GM12891 (cell line): ENCODE measurements around the gene RAD9B.

Source experiments
- PAX5 ChIP-seq: IDR thresholded peaks from 2 replicates; pipeline ENCODE4 v1.6.1; 2011; ENCODE audit warnings: low read length, moderate library complexity, mild to moderate bottlenecking; ENCODE audit not compliant: insufficient read depth, severe bottlenecking
- POLR2A ChIP-seq: IDR thresholded peaks from 2 replicates; pipeline ENCODE4 v1.6.1; 2011; ENCODE audit warnings: low read depth, low read length, control low read depth
- POLR2AphosphoS5 ChIP-seq: IDR thresholded peaks from 2 replicates; pipeline ENCODE4 v1.6.1; 2011; ENCODE audit warnings: low read depth, low read length, control low read depth

DNA sequence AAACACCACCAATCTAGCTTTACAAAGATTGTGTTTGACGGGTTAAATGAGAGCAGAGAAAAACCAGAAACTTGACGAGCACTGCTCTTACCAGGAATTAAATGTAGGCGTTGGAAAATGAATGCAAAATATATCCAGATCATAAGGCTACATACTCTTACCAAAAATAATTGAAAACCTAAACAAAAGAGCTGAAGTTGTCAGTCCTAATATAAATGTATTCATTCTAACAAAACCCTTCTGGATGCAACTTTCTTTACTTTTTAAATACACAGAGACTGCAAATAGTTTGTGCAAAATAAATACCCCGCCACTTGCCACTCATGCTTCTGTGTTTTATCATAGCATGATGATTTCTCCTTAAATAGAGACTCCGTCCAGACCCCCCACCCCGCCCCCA lies 32.7 kb downstream of the RAD9B start:
- TF ChIP-seq POLR2AphosphoS5, result no peak
- no peak for TF ChIP-seq POLR2A
- TF ChIP-seq PAX5, result no peak
